NCI-H2107 (cell line): ENCODE data around the gene KLF3.

Experiments used
- DNase-seq: peaks from one replicate; lab custom pipeline; 2025; lab: John Stamatoyannopoulos, UW

KLF3 gene

GRCh38 chr4:38738940-38739803 lies 75.2 kb downstream of the KLF3 start:
- DNase-seq, result no peak

DNA sequence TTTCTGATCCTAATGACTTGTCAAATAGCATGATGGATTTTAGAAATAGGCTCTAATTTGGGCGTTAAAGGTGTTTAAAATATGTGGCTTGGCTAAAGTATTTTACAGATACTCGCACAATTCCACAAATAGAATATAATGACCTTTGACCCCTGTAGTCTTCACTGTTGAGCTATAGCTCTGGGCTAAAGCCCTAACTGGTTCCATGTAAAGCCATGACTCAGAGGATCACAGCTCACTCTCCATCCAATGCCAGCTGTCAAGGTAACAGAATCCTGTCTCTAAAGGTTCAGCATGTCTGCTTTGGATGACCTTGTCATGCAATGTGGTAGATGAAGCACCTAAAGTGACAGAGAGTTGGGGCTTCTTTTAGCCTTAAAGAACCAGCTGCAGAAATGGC lies 76.3 kb downstream of the KLF3 start:
- no peak for DNase-seq

- no peak for DNase-seq
These were observed 79.9 kb downstream of the KLF3 start for GRCh38 chr4:38743866-38744265.

- DNase-seq, result no peak
These were observed 81.9 kb downstream of the KLF3 start for GRCh38 chr4:38745881-38746280.

DNA sequence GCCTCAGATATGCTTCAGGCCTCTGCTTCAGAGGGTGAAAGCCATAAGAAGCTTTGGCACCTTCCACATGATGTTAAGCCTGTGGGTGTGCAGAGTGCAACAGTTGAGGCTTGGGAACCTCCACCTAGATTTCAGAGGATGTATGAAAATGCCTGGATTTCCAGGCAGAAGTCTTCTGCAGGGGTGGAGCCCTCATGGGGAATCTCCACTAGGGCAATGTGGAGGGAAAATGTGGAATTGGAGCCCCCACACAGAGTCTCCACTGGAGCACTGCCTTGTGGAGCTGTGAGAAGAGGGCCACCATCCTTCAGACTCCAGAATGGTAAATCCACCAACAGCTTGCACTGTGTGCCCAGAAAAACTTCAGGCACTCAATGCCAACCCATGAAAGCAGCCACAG lies 83.6 kb downstream of the KLF3 start:
- DNase-seq, result no peak

DNA sequence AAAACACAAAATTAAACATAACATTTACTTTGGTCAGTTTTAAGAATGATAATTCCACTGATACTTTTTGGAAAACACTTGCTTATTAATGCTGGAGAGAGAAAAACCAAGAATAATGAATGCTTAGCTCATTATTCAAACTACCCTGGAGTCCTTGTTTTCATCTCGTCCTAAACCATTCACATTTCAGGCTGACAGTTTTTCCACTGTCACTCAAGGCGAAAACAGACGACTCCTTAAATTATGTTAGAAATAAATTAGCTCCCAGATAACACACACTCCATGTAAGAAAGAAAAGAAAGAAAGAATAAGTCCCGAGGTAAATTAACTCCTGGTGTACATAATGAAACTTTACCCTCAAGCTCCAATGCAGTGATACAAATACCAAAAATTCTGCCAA lies 85.3 kb downstream of the KLF3 start:
- DNase-seq, result no peak
